Endothelial cell of umbilical vein (primary cell): ENCODE results near the gene CTNNA2. TPM values are rescaled to one million over a fixed set of nuclear protein-coding genes. Genes with fewer than 3 reads are reported as not detected.

Experiments
- BruUV-seq: library from RNA; stranded (reverse); fragments of 400-500 nt; replicated peaks from 2 replicates; lab custom pipeline; 2021; lab: Mats Ljungman, UMichigan
- CTCF ChIA-PET: fragments of 300-600, 350-600 bp; sonication (Branson Sonifier 250); formaldehyde crosslinking; loops from one replicate; lab custom pipeline; 2021; ENCODE audit warnings: antibody characterized with exemption, inconsistent platforms; lab: Charles Lee
- POLR2A ChIA-PET: fragments of 300-600, 350-600 bp; sonication (Branson Sonifier 250); formaldehyde crosslinking; loops from one replicate; lab custom pipeline; 2021; ENCODE audit warnings: antibody characterized with exemption, inconsistent platforms; lab: Charles Lee
- DNase-seq: peaks from one replicate; pipeline ENCODE4 v3.0.0-alpha.2; 2011; ENCODE audit warnings: low read depth, low spot score
- FAIRE-seq: peaks from 2 replicates; lab custom pipeline; 2011; peaks lifted over from hg19 to GRCh38; lab: Jason Lieb, UNC
- H2AFZ ChIP-seq: 2 replicates; pipeline ENCODE4 v1.6.0; 2012; ENCODE audit warnings: low read depth, low read length, control low read depth, inconsistent platforms
- H3K27ac ChIP-seq: 2 replicates; pipeline ENCODE4 v1.5.1; 2011; ENCODE audit warnings: low read depth, mild to moderate bottlenecking, control low read depth, low read length, moderate library complexity; ENCODE audit not compliant: insufficient read depth
- H3K27me3 ChIP-seq, 2 experiments: 2 replicates each; pipeline versions ENCODE4 v1.6.0 to v1.6.1; 2011; ENCODE audit warnings: low read length in 2 of 2, mixed read lengths in 1 of 2; ENCODE audit not compliant: control insufficient read depth in 2 of 2, insufficient read depth in 2 of 2
- H3K36me3 ChIP-seq, 2 experiments: 2 replicates in 1 of 2; 3 replicates in 1 of 2; pipeline ENCODE4 v1.5.1; 2011; ENCODE audit warnings: low read length in 2 of 2, mild to moderate bottlenecking in 1 of 2, moderate library complexity in 1 of 2; ENCODE audit not compliant: control insufficient read depth in 2 of 2, insufficient read depth in 2 of 2; ENCODE audit errors: extremely low read depth in 1 of 2
- H3K4me1 ChIP-seq: 3 replicates; pipeline ENCODE4 v1.5.1; 2011; ENCODE audit warnings: mild to moderate bottlenecking, low read length; ENCODE audit not compliant: control insufficient read depth, insufficient read depth; ENCODE audit errors: extremely low read depth
- H3K4me2 ChIP-seq: 2 replicates; pipeline ENCODE4 v1.6.1; 2011; ENCODE audit warnings: low read length, control low read depth, mixed read lengths; ENCODE audit not compliant: insufficient read depth
- H3K4me3 ChIP-seq, 3 experiments: fragments of 200-600 bp in 1 of 3; sonication (generic), shearing (Covaris generic) in 1 of 3; replicated peaks in 1 of 3; 2 replicates each; pipeline ENCODE4 v1.5.1; 2011 to 2016; ENCODE audit warnings: control low read depth in 3 of 3, low read length in 3 of 3, mild to moderate bottlenecking in 2 of 3, inconsistent platforms in 1 of 3, low read depth in 1 of 3, moderate library complexity in 1 of 3; ENCODE audit not compliant: insufficient read depth in 1 of 3
- H3K79me2 ChIP-seq: 2 replicates; pipeline ENCODE4 v1.6.0; 2012; ENCODE audit warnings: low read length, inconsistent platforms; ENCODE audit not compliant: control insufficient read depth, insufficient read depth
- H3K9ac ChIP-seq: replicated peaks from 2 replicates; pipeline ENCODE3; 2011; ENCODE audit warnings: low read length, control low read depth; ENCODE audit not compliant: insufficient read depth; ENCODE audit errors: extremely low read depth
- H3K9me1 ChIP-seq: replicated peaks from 3 replicates; pipeline ENCODE4 v1.6.0; 2011; ENCODE audit warnings: mild to moderate bottlenecking, low read length; ENCODE audit not compliant: control insufficient read depth, insufficient read depth; ENCODE audit errors: extremely low read depth
- H3K9me3 ChIP-seq: replicated peaks from 2 replicates; pipeline ENCODE4 v1.5.1; 2012; ENCODE audit warnings: low read length, inconsistent platforms; ENCODE audit not compliant: control insufficient read depth, insufficient read depth
- H4K20me1 ChIP-seq: replicated peaks from 2 replicates; pipeline ENCODE3; 2011; ENCODE audit warnings: mild to moderate bottlenecking, low read length; ENCODE audit not compliant: control insufficient read depth, insufficient read depth; ENCODE audit errors: extremely low read depth
- EZH2 ChIP-seq: IDR thresholded peaks from 2 replicates; pipeline ENCODE4 v1.6.1; 2012; ENCODE audit warnings: borderline replicate concordance, low read depth, mild to moderate bottlenecking, moderate library complexity, low read length, inconsistent platforms; ENCODE audit not compliant: severe bottlenecking
- FOS ChIP-seq: IDR thresholded peaks from 2 replicates; pipeline ENCODE4 v1.6.1; 2011; ENCODE audit warnings: mild to moderate bottlenecking, low read length, moderate library complexity, borderline replicate concordance; ENCODE audit not compliant: insufficient read depth
- GATA2 ChIP-seq: IDR thresholded peaks from 2 replicates; pipeline ENCODE4 v1.7.0; 2011; ENCODE audit warnings: low read depth, mild to moderate bottlenecking, moderate library complexity, mixed read lengths, low read length; ENCODE audit not compliant: insufficient read length, insufficient read depth
- JUN ChIP-seq: IDR thresholded peaks from 2 replicates; pipeline ENCODE4 v1.6.1; 2011; ENCODE audit warnings: borderline replicate concordance, low read depth; ENCODE audit not compliant: insufficient read length, insufficient read depth
- MAX ChIP-seq: IDR thresholded peaks from 2 replicates; pipeline ENCODE4 v1.6.1; 2011; ENCODE audit not compliant: insufficient read depth, insufficient read length
- MYC ChIP-seq: IDR thresholded peaks from one replicate; pipeline ENCODE4 v1.6.1; 2011; ENCODE audit warnings: mild to moderate bottlenecking, low read depth, low read length
- POLR2A ChIP-seq: IDR thresholded peaks from 2 replicates; pipeline ENCODE4 v1.6.1; 2012; ENCODE audit warnings: low read depth, mild to moderate bottlenecking, control low read depth, low read length
- POLR2AphosphoS5 ChIP-seq: IDR thresholded peaks from 2 replicates; pipeline ENCODE4 v1.6.1; 2012; ENCODE audit warnings: low read depth, mild to moderate bottlenecking, control low read depth, low read length, moderate library complexity; ENCODE audit not compliant: insufficient read depth
- dilution Hi-C: fragments of 300-500 bp; cut with MboI; formaldehyde crosslinking; loops from one replicate; pipeline ENCODE4 v1.15.0; 2019; ENCODE audit warnings: low sequenced_read_pairs; ENCODE audit not compliant: extremely low pct_ligation_motif_present
- intact Hi-C: fragments of 100-400 bp; cut with micrococcal nuclease; formaldehyde crosslinking; loops from one replicate; pipeline ENCODE4 v1.10.0; 2022
- polyA plus RNA-seq, 4 experiments: library from polyadenylated mRNA; depleted of rRNA in 3 of 4; stranded (reverse) in 3 of 4; unstranded in 1 of 4; fragments of >200 nt; gene quantifications; 2 replicates each; pipeline versions ENCODE4 v1.2.1 to v1.2.3, GENCODE V29; 2011 to 2012; ENCODE audit warnings: missing spikeins in 1 of 4
- total RNA-seq: library from RNA; stranded (reverse); gene quantifications from 2 replicates; pipeline ENCODE4 v1.2.3, GENCODE V29; 2021
- TF ChIP-seq, protein P1 (sequence below), 2 donors: IDR thresholded peaks; 1 replicate in 1 of 2; 2 replicates in 1 of 2; pipeline ENCODE4 v1.5.1; 2011; ENCODE audit warnings: low read length in 2 of 2, mild to moderate bottlenecking in 2 of 2, moderate library complexity in 2 of 2, control low read depth in 1 of 2, inconsistent platforms in 1 of 2, low read depth in 1 of 2; ENCODE audit not compliant: insufficient read depth in 1 of 2; ENCODE audit errors: extremely low read depth in 1 of 2

Gene CTNNA2
- total and polyA plus RNA-seq, 2 donors (not counting 3 experiments of a cell fraction or from before 2014, with no cell fraction given) = not detected

DNA sequence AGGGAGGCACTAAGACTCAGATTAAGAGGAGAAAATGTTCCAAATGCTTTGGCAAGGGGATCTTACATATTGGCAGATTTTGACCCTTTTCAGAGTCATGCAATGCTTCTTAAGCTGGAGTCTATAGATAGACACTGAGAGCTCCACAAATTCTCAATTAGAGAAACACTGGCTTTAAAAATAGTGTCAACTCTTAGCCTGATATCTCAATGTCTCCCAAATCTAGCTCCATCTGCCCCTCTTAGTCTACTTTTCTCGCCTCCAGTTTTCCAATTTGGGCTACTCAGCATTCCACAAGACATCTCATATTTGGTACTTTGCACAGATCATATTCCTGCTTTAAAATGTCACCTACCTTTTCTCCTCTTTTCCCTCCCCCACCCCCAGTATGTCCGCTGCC, 559.1 kb downstream of the CTNNA2 start:
- DNase-seq = no peak
- H3K9me1 ChIP-seq = no peaks in the 10 kb centered on the region
- H3K27ac ChIP-seq = no peak overlapping the region
- no TSS peak for BruUV-seq
- no peak overlapping the region for H3K4me2 ChIP-seq
- no peaks in the 10 kb centered on the region for H3K36me3 ChIP-seq
- no peaks in the 10 kb centered on the region for H4K20me1 ChIP-seq
- no peaks in the 10 kb centered on the region for H3K27me3 ChIP-seq
- H2AFZ ChIP-seq = no peak overlapping the region
- dilution Hi-C loops = no loop called here
- CTCF ChIA-PET = interaction anchor here (1.3 kb wide), 1 partner anchor 427 kb away, joined by 8 read pairs; no protein-coding TSS in a partner anchor
- H3K9me3 ChIP-seq = no peaks in the 10 kb centered on the region
- no peak for FAIRE-seq
- no peak overlapping the region for H3K4me3 ChIP-seq
- no peaks in the 10 kb centered on the region for H3K4me1 ChIP-seq
- intact Hi-C loops = no loop called here
- H3K79me2 ChIP-seq = no peaks in the 10 kb centered on the region
- POLR2A ChIA-PET = no interaction called here
- no peak for TF ChIP-seq JUN
- no peak for TF ChIP-seq MAX
- TF ChIP-seq GATA2 = no peak
- TF ChIP-seq FOS = no peak
- no peak for TF ChIP-seq MYC
- no peak for TF ChIP-seq POLR2A
- TF ChIP-seq EZH2 = no peak
- no peak for TF ChIP-seq POLR2AphosphoS5
- TF ChIP-seq, protein P1, sequence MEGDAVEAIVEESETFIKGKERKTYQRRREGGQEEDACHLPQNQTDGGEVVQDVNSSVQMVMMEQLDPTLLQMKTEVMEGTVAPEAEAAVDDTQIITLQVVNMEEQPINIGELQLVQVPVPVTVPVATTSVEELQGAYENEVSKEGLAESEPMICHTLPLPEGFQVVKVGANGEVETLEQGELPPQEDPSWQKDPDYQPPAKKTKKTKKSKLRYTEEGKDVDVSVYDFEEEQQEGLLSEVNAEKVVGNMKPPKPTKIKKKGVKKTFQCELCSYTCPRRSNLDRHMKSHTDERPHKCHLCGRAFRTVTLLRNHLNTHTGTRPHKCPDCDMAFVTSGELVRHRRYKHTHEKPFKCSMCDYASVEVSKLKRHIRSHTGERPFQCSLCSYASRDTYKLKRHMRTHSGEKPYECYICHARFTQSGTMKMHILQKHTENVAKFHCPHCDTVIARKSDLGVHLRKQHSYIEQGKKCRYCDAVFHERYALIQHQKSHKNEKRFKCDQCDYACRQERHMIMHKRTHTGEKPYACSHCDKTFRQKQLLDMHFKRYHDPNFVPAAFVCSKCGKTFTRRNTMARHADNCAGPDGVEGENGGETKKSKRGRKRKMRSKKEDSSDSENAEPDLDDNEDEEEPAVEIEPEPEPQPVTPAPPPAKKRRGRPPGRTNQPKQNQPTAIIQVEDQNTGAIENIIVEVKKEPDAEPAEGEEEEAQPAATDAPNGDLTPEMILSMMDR (IDR thresholded peaks at IDR 0.05; ENCODE audit: extremely low read depth in 1 of 2, insufficient read depth in 1 of 2, low read depth in 1 of 2, low read length in 2 of 2) = no peak
- H3K9ac ChIP-seq = no peak overlapping the region
